MM.1S (cell line): ENCODE measurements around the gene C16orf95.

Source experiments
- DNase-seq: peaks from one replicate; pipeline ENCODE4 v3.0.0-alpha.2; 2015
- H2AFZ ChIP-seq: fragments of 300-600 bp; sonication (generic); 2 replicates; pipeline ENCODE4 v1.6.0; 2016; ENCODE audit warnings: antibody characterized with exemption, low read length
- H3F3A ChIP-seq: fragments of 300-600 bp; sonication (generic); 2 replicates; pipeline ENCODE4 v1.6.1; 2016; ENCODE audit warnings: mild to moderate bottlenecking, antibody characterized with exemption, low read length, moderate library complexity, mixed read lengths; ENCODE audit not compliant: insufficient read depth
- H3K27ac ChIP-seq: fragments of 300-600 bp; sonication (generic); 2 replicates; pipeline ENCODE4 v1.5.1; 2016; ENCODE audit warnings: mild to moderate bottlenecking, low read length
- H3K27me3 ChIP-seq: fragments of 300-600 bp; sonication (generic); replicated peaks from 2 replicates; pipeline ENCODE4 v1.6.0; 2016; ENCODE audit warnings: low read length; ENCODE audit not compliant: insufficient read depth
- H3K36me3 ChIP-seq: fragments of 300-600 bp; sonication (generic); replicated peaks from 2 replicates; pipeline ENCODE4 v1.6.1; 2016; ENCODE audit warnings: mild to moderate bottlenecking, low read length, mixed read lengths; ENCODE audit not compliant: insufficient read depth
- H3K4me1 ChIP-seq: fragments of 300-600 bp; sonication (generic); 2 replicates; pipeline ENCODE4 v1.6.1; 2016; ENCODE audit warnings: low read length, mixed read lengths
- H3K4me2 ChIP-seq: fragments of 300-600 bp; sonication (generic); 2 replicates; pipeline ENCODE4 v1.6.0; 2016; ENCODE audit warnings: low read depth, low read length
- H3K4me3 ChIP-seq: fragments of 300-600 bp; sonication (generic); 2 replicates; pipeline ENCODE4 v1.5.1; 2016; ENCODE audit warnings: low read length, mixed read lengths
- H3K79me2 ChIP-seq: fragments of 300-600 bp; sonication (generic); 2 replicates; pipeline ENCODE4 v1.6.1; 2016; ENCODE audit warnings: mixed run types, low read length, mixed read lengths
- H3K9ac ChIP-seq: fragments of 300-600 bp; sonication (generic); 2 replicates; pipeline ENCODE4 v1.6.1; 2016; ENCODE audit warnings: low read length, mixed read lengths
- H3K9me2 ChIP-seq: fragments of 300-600 bp; sonication (generic); replicated peaks from 2 replicates; pipeline ENCODE4 v1.6.1; 2016; ENCODE audit warnings: mild to moderate bottlenecking, low read length, mixed read lengths; ENCODE audit not compliant: insufficient read depth
- H3K9me3 ChIP-seq: fragments of 300-600 bp; sonication (generic); replicated peaks from 2 replicates; pipeline ENCODE4 v1.6.1; 2016; ENCODE audit warnings: mild to moderate bottlenecking, low read length, mixed read lengths; ENCODE audit not compliant: insufficient read depth
- H4K20me1 ChIP-seq: fragments of 300-600 bp; sonication (generic); 2 replicates; pipeline ENCODE4 v1.6.1; 2016; ENCODE audit warnings: mild to moderate bottlenecking, low read length, moderate library complexity, mixed read lengths; ENCODE audit not compliant: insufficient read depth
- EZH2 ChIP-seq: fragments of 300-600 bp; sonication (generic); optimal IDR thresholded peaks from 2 replicates; pipeline ENCODE3; 2017; ENCODE audit warnings: low read depth, mild to moderate bottlenecking, antibody characterized with exemption, low read length, mixed read lengths
- EZH2phosphoT487 ChIP-seq: fragments of 300-600 bp; sonication (generic); IDR thresholded peaks from 2 replicates; pipeline ENCODE4 v1.6.1; 2018; ENCODE audit warnings: antibody characterized with exemption, low read length
- TF ChIP-seq, protein P1 (sequence below): fragments of 300-600 bp; sonication (generic); IDR thresholded peaks from 2 replicates; pipeline ENCODE4 v1.5.1; 2016; ENCODE audit warnings: antibody characterized with exemption, low read length, mixed read lengths

The C16orf95 gene

GRCh38 chr16:87266846-87267245, 50.3 kb downstream of the C16orf95 start:
- TF ChIP-seq EZH2phosphoT487 (no peak), EZH2 (no peak)
- TF ChIP-seq, protein P1, sequence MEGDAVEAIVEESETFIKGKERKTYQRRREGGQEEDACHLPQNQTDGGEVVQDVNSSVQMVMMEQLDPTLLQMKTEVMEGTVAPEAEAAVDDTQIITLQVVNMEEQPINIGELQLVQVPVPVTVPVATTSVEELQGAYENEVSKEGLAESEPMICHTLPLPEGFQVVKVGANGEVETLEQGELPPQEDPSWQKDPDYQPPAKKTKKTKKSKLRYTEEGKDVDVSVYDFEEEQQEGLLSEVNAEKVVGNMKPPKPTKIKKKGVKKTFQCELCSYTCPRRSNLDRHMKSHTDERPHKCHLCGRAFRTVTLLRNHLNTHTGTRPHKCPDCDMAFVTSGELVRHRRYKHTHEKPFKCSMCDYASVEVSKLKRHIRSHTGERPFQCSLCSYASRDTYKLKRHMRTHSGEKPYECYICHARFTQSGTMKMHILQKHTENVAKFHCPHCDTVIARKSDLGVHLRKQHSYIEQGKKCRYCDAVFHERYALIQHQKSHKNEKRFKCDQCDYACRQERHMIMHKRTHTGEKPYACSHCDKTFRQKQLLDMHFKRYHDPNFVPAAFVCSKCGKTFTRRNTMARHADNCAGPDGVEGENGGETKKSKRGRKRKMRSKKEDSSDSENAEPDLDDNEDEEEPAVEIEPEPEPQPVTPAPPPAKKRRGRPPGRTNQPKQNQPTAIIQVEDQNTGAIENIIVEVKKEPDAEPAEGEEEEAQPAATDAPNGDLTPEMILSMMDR, result no peak
- H3K36me3 ChIP-seq, result no peaks in the 10 kb centered on the region
- no peak overlapping the region for H2AFZ ChIP-seq
- no peaks in the 10 kb centered on the region for H3K9me2 ChIP-seq
- no peak overlapping the region for H3K4me2 ChIP-seq
- H4K20me1 ChIP-seq, result no peaks in the 10 kb centered on the region
- no peak overlapping the region for H3K4me3 ChIP-seq
- no peak for DNase-seq
- no peaks in the 10 kb centered on the region for H3K9me3 ChIP-seq
- no peaks in the 10 kb centered on the region for H3K4me1 ChIP-seq
- no peak overlapping the region for H3K27ac ChIP-seq
- H3K9ac ChIP-seq, result no peak overlapping the region
- H3K27me3 ChIP-seq, result no peaks in the 10 kb centered on the region
- H3K79me2 ChIP-seq, result no peaks in the 10 kb centered on the region
- H3F3A ChIP-seq, result no peaks in the 10 kb centered on the region

- no peak for DNase-seq
- H3K36me3 ChIP-seq, result no peaks in the 10 kb centered on the region
- H3K4me3 ChIP-seq, result no peak overlapping the region
- no peak for TF ChIP-seq EZH2phosphoT487
- TF ChIP-seq EZH2, result no peak
- TF ChIP-seq, protein P1, result no peak
- H3K9me2 ChIP-seq, result no peaks in the 10 kb centered on the region
- no peaks in the 10 kb centered on the region for H3K4me1 ChIP-seq
- no peaks in the 10 kb centered on the region for H3K9me3 ChIP-seq
- H3K27ac ChIP-seq, result no peak overlapping the region
- no peaks in the 10 kb centered on the region for H4K20me1 ChIP-seq
- H2AFZ ChIP-seq, result no peak overlapping the region
- no peak overlapping the region for H3K4me2 ChIP-seq
- H3K9ac ChIP-seq, result no peak overlapping the region
- H3K79me2 ChIP-seq, result no peaks in the 10 kb centered on the region
- no peaks in the 10 kb centered on the region for H3K27me3 ChIP-seq
- H3F3A ChIP-seq, result no peaks in the 10 kb centered on the region
These were observed 51.9 kb downstream of the C16orf95 start for GRCh38 chr16:87265261-87265660.

DNA sequence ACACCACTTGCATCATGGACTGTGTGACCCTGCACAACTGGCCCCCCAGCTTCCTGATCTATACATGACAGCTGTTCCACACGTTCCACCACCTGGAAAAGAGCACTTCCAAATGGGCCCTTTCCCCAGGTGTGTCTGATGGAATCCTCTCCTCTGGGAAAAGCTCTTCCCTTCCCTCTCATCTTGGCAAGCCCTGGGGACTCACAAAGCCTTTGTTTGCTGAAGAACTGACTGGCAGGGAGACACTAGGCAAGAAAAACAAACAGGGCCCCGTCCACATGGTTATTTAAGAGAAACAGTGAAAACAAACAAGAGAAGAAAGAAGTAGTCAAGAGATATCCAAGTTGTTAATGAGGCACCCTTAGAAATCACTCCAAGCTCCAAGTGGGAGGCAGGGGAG, 52.6 kb downstream of the C16orf95 start:
- H3K4me3 ChIP-seq, result no peak overlapping the region
- no peaks in the 10 kb centered on the region for H3K9me3 ChIP-seq
- no peak overlapping the region for H3K4me2 ChIP-seq
- H3K4me1 ChIP-seq, result no peaks in the 10 kb centered on the region
- H3K27ac ChIP-seq, result no peak overlapping the region
- no peak for TF ChIP-seq EZH2
- TF ChIP-seq EZH2phosphoT487, result no peak
- TF ChIP-seq, protein P1, result no peak
- H4K20me1 ChIP-seq, result no peaks in the 10 kb centered on the region
- no peaks in the 10 kb centered on the region for H3K9me2 ChIP-seq
- DNase-seq, result no peak
- no peak overlapping the region for H2AFZ ChIP-seq
- H3K27me3 ChIP-seq, result no peaks in the 10 kb centered on the region
- no peak overlapping the region for H3K9ac ChIP-seq
- H3F3A ChIP-seq, result no peaks in the 10 kb centered on the region
- no peaks in the 10 kb centered on the region for H3K36me3 ChIP-seq
- H3K79me2 ChIP-seq, result no peaks in the 10 kb centered on the region
